Measurements from ENCODE around the gene KANK4.

Gene KANK4

GRCh38 chr1:62318756-62319544 is at the start of gene KANK4:
TSS of gene KANK4 (minus strand) at chr1:62319434. CDS start at chr1:62281564, 37,870 bp downstream.
- DNase-seq, result peak in 2 of 56 donors; percentile 2 to 7

- no peak for DNase-seq
Observed at GRCh38 chr1:62368989-62369388, 49.8 kb upstream of the KANK4 start.

GRCh38 chr1:62367005-62367557 is 47.8 kb upstream of the KANK4 start:
- DNase-seq, result no peak

GRCh38 chr1:62364721-62365120 is 45.5 kb upstream of the KANK4 start:
- no peak for DNase-seq

GRCh38 chr1:62362926-62363325 is 43.7 kb upstream of the KANK4 start:
- DNase-seq, result no peak

GRCh38 chr1:62362061-62362917 is 43.1 kb upstream of the KANK4 start:
- no peak for DNase-seq

GRCh38 chr1:62361431-62361830 is 42.2 kb upstream of the KANK4 start:
- DNase-seq, result no peak

- DNase-seq, result no peak
Observed at GRCh38 chr1:62358665-62359373, 39.6 kb upstream of the KANK4 start.

GRCh38 chr1:62357916-62358315 is 38.7 kb upstream of the KANK4 start:
- DNase-seq, result no peak

- peak in 2 of 56 donors; percentile 1 to 2 for DNase-seq
Observed at GRCh38 chr1:62356257-62356835, 37.1 kb upstream of the KANK4 start.

- DNase-seq, result no peak
Observed at GRCh38 chr1:62355095-62355494, 35.9 kb upstream of the KANK4 start.

- no peak for DNase-seq
Observed at GRCh38 chr1:62353853-62354252, 34.6 kb upstream of the KANK4 start.

- no peak for DNase-seq
Observed at GRCh38 chr1:62352387-62352786, 33.2 kb upstream of the KANK4 start.

GRCh38 chr1:62349470-62350233 is 30.4 kb upstream of the KANK4 start:
- no peak for DNase-seq

- no peak for DNase-seq
Observed at GRCh38 chr1:62346886-62347285, 27.7 kb upstream of the KANK4 start.

GRCh38 chr1:62343911-62344310 is 24.7 kb upstream of the KANK4 start:
- DNase-seq, result no peak

GRCh38 chr1:62342270-62342669 is 23.0 kb upstream of the KANK4 start:
- DNase-seq, result no peak

- no peak for DNase-seq
Observed at GRCh38 chr1:62341615-62342014, 22.4 kb upstream of the KANK4 start.

GRCh38 chr1:62341089-62341488 is 21.9 kb upstream of the KANK4 start:
- peak in 1 of 56 donors; percentile 1 for DNase-seq

Measured in nucleus accumbens (tissue), 56 donors.